PC-3 (cell line): ENCODE measurements around the gene MS4A4A. TPM values are rescaled to one million over a fixed set of nuclear protein-coding genes. Genes with fewer than 3 reads are reported as not detected.

ENCODE experiments used
- ATAC-seq: fragments of 200-7000 bp; cut with Tn5 transposase; 2 replicates; pipeline ENCODE4 v1.9.1; 2020; ENCODE audit warnings: mild to moderate bottlenecking, moderate library complexity
- BruUV-seq: library from RNA; stranded (reverse); fragments of 400-500 nt; replicated peaks from 2 replicates; lab custom pipeline; 2021; lab: Mats Ljungman, UMichigan
- CTCF ChIA-PET: fragments of 300-600 bp; sonication (Branson Sonifier 250); formaldehyde crosslinking; loops from one replicate; lab custom pipeline; 2022; ENCODE audit warnings: antibody characterized with exemption; lab: Charles Lee
- POLR2A ChIA-PET: fragments of 300-600 bp; sonication (Branson Sonifier 250); formaldehyde crosslinking; loops from one replicate; lab custom pipeline; 2022; ENCODE audit warnings: antibody characterized with exemption; ENCODE audit not compliant: unreplicated experiment; lab: Charles Lee
- DNase-seq: peaks from one replicate; pipeline ENCODE4 v3.0.0-alpha.2; 2015
- H2AFZ ChIP-seq: fragments of 300-600 bp; sonication (generic); 2 replicates; pipeline ENCODE4 v1.6.0; 2016; ENCODE audit warnings: antibody characterized with exemption, low read length
- H3F3A ChIP-seq: fragments of 300-600 bp; sonication (generic); one replicate; pipeline ENCODE4 v1.6.0; 2017; ENCODE audit warnings: antibody characterized with exemption, low read length, control low read depth, mild to moderate bottlenecking; ENCODE audit not compliant: unreplicated experiment
- H3K27ac ChIP-seq: fragments of 300-600 bp; sonication (generic); 2 replicates; pipeline ENCODE4 v1.5.1; 2016; ENCODE audit warnings: mild to moderate bottlenecking, low read length
- H3K27me3 ChIP-seq: fragments of 300-600 bp; sonication (generic); 2 replicates; pipeline ENCODE4 v1.6.1; 2016; ENCODE audit warnings: low read length, mixed read lengths
- H3K36me3 ChIP-seq: fragments of 300-600 bp; sonication (generic); 2 replicates; pipeline ENCODE4 v1.6.1; 2016; ENCODE audit warnings: low read depth, mixed run types, low read length, mixed read lengths
- H3K4me1 ChIP-seq: fragments of 300-600 bp; sonication (generic); 2 replicates; pipeline ENCODE4 v1.5.1; 2016; ENCODE audit warnings: low read length; ENCODE audit not compliant: insufficient read depth
- H3K4me2 ChIP-seq: fragments of 300-600 bp; sonication (generic); 2 replicates; pipeline ENCODE4 v1.6.0; 2016; ENCODE audit warnings: low read length
- H3K4me3 ChIP-seq: fragments of 300-600 bp; sonication (generic); 2 replicates; pipeline ENCODE4 v1.5.1; 2016; ENCODE audit warnings: mild to moderate bottlenecking, low read length, mixed read lengths
- H3K79me2 ChIP-seq: fragments of 300-600 bp; sonication (generic); 2 replicates; pipeline ENCODE4 v1.6.1; 2017; ENCODE audit warnings: low read length, mixed read lengths
- H3K9ac ChIP-seq: fragments of 300-600 bp; sonication (generic); 2 replicates; pipeline ENCODE4 v1.6.0; 2016; ENCODE audit warnings: mild to moderate bottlenecking, low read length
- H3K9me2 ChIP-seq: fragments of 300-600 bp; sonication (generic); replicated peaks from 2 replicates; pipeline ENCODE4 v1.6.1; 2016; ENCODE audit warnings: mixed run types, low read length, mixed read lengths
- H3K9me3 ChIP-seq: fragments of 300-600 bp; sonication (generic); 2 replicates; pipeline ENCODE4 v1.6.1; 2016; ENCODE audit warnings: low read length, mixed read lengths
- H4K20me1 ChIP-seq: fragments of 300-600 bp; sonication (generic); 2 replicates; pipeline ENCODE4 v1.6.1; 2016; ENCODE audit warnings: low read length, mixed read lengths
- EZH2 ChIP-seq: fragments of 300-600 bp; sonication (generic); IDR thresholded peaks from one replicate; pipeline ENCODE4 v1.6.1; 2017; ENCODE audit warnings: antibody characterized with exemption, mild to moderate bottlenecking, low read length; ENCODE audit not compliant: unreplicated experiment
- EZH2phosphoT487 ChIP-seq: fragments of 300-600 bp; sonication (generic); IDR thresholded peaks from 2 replicates; pipeline ENCODE4 v1.6.1; 2018; ENCODE audit warnings: mild to moderate bottlenecking, antibody characterized with exemption, low read length, borderline replicate concordance
- intact Hi-C: fragments of 100-400 bp; cut with micrococcal nuclease; formaldehyde crosslinking; loops from 2 replicates; pipeline ENCODE4 v1.9.0; 2023
- total RNA-seq: library from RNA; depleted of rRNA; stranded (reverse); fragments of >200 nt; gene quantifications from 2 replicates; pipeline ENCODE4 v1.2.3, GENCODE V29; 2014
- TF ChIP-seq, protein P1 (sequence below): fragments of 300-600 bp; sonication (generic); conservative IDR thresholded peaks from 2 replicates; pipeline ENCODE4 v1.5.1; 2017; ENCODE audit warnings: antibody characterized with exemption, low read depth, mild to moderate bottlenecking, low read length

The MS4A4A gene
- total RNA-seq, 1 experiment from 2014 or later, result not detected

DNA sequence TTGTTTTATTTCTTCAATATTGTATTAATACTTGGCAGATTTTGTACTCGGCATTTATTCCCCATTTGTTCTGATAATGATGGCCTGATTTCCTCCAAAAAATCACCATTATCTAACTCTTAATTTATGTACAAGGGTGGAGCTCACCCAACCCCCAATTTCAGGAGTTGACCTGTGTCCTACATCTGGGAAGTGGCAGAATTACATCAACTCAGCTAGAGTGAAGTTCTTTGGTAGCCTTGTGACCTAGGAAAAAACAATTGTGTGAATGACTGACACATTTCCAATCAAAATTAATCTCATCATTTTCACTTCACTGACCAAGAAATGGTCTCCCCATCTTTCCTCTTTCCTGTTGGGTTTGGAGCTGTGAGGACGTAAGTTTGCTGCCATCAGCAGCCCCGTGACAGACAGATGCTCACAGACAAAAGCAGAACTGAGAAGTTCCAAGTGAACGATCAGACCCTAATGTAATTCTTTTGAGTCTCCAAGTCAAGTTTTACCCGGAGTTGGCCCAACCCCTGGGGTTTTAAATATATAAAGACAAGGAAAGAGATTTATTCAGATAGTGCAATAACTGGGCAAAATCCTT lies 30.0 kb downstream of the MS4A4A start:
- no peak for TF ChIP-seq EZH2phosphoT487
- POLR2A ChIA-PET, result no interaction called here
- no peaks in the 10 kb centered on the region for H3K36me3 ChIP-seq
- no peak overlapping the region for H3K4me2 ChIP-seq
- H3K9ac ChIP-seq, result no peak overlapping the region
- H3K9me2 ChIP-seq, result no peaks in the 10 kb centered on the region
- DNase-seq (no peak), ATAC-seq (no peak)
- peaks cover 5% of the 10 kb centered on the region; the same call in 1 of the 2 replicates for H3K27me3 ChIP-seq
- intact Hi-C loops, result no loop called here
- no TSS peak for BruUV-seq
- H3K9me3 ChIP-seq, result no peaks in the 10 kb centered on the region
- H3K4me3 ChIP-seq, result no peak overlapping the region
- no peaks in the 10 kb centered on the region for H3F3A ChIP-seq
- H3K27ac ChIP-seq, result no peak overlapping the region
- H3K4me1 ChIP-seq, result no peaks in the 10 kb centered on the region
- CTCF ChIA-PET, result no interaction called here
- no peaks in the 10 kb centered on the region for H3K79me2 ChIP-seq
- H4K20me1 ChIP-seq, result no peaks in the 10 kb centered on the region
- H2AFZ ChIP-seq, result no peak overlapping the region

DNA sequence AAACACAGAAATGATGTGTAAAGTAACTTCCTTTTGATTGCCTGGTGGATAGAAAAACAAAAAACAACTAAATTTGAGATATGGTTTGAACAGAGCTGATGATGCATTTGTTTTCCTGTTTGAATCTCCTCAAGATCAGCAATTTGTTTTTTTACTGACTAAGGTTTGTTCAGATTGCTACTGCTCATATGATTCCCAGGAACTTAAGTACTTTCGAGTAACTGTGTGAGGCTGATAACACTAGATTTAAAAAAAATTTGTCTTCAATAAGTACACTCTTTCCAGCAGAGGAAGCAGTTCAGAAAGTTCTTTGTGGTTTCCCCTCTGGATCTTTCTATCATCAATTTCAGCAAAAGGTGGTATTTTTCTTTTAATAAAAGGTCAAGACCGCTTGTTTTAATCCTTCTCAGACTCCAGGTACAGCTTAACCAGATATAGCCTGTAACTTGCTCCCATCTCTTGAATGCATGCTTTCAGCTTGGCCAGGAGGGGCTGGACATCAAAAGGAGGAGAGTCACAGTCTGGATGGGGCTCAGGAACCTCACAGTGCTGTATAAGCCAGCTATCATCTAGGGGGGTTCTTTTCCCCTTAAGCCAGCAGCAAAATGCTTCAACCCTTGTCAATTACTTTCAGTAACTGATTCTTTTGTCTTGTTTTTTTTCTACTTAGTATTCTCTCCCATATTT lies 34.3 kb downstream of the MS4A4A start:
- TF ChIP-seq EZH2 (no peak), EZH2phosphoT487 (no peak)
- TF ChIP-seq, protein P1, sequence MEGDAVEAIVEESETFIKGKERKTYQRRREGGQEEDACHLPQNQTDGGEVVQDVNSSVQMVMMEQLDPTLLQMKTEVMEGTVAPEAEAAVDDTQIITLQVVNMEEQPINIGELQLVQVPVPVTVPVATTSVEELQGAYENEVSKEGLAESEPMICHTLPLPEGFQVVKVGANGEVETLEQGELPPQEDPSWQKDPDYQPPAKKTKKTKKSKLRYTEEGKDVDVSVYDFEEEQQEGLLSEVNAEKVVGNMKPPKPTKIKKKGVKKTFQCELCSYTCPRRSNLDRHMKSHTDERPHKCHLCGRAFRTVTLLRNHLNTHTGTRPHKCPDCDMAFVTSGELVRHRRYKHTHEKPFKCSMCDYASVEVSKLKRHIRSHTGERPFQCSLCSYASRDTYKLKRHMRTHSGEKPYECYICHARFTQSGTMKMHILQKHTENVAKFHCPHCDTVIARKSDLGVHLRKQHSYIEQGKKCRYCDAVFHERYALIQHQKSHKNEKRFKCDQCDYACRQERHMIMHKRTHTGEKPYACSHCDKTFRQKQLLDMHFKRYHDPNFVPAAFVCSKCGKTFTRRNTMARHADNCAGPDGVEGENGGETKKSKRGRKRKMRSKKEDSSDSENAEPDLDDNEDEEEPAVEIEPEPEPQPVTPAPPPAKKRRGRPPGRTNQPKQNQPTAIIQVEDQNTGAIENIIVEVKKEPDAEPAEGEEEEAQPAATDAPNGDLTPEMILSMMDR, result no peak
- Histone ChIP-seq H3K27me3 (peaks cover 23% of the 10 kb centered on the region; the same call in 1 of the 2 replicates), H3F3A (no peaks in the 10 kb centered on the region), H4K20me1 (no peaks in the 10 kb centered on the region), H3K4me3 (no peak overlapping the region), H3K9ac (no peak overlapping the region), H3K4me1 (no peaks in the 10 kb centered on the region), H3K9me2 (no peaks in the 10 kb centered on the region), H3K79me2 (no peaks in the 10 kb centered on the region), H3K36me3 (no peaks in the 10 kb centered on the region), H3K4me2 (no peak overlapping the region), H3K27ac (no peak overlapping the region), H3K9me3 (no peaks in the 10 kb centered on the region), H2AFZ (no peak overlapping the region)
- ChIA-PET POLR2A (no interaction called here), CTCF (no interaction called here)
- no TSS peak for BruUV-seq
- ATAC-seq, result no peak
- intact Hi-C loops, result no loop called here
- DNase-seq, result no peak

DNA sequence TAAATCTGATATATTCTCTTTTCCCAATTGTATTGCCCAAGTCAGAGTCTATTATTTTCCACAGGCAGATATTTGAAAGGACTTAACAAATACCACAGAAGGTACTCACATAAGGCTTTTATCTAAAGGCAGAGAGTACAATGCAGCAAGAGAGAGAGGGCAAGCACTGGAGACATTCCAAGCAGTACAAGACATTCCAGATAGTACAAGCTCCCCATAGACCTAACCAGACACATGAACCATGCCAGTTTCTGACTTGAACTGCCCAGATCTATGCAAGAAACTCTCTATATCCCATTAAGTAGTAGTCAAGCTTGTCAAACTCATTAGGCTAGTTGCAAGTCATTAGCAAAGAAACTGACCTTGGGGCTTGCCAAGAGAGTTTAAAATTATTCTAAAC lies 35.4 kb downstream of the MS4A4A start:
- Histone ChIP-seq H3K27me3 (peaks cover 23% of the 10 kb centered on the region; the same call in 1 of the 2 replicates), H3K9me3 (no peaks in the 10 kb centered on the region; the same call in 1 of the 2 replicates), H3K9ac (no peak overlapping the region), H4K20me1 (no peaks in the 10 kb centered on the region), H3F3A (no peaks in the 10 kb centered on the region), H3K36me3 (no peaks in the 10 kb centered on the region), H3K4me3 (no peak overlapping the region), H3K79me2 (no peaks in the 10 kb centered on the region), H2AFZ (no peak overlapping the region), H3K4me1 (no peaks in the 10 kb centered on the region), H3K9me2 (no peaks in the 10 kb centered on the region), H3K27ac (no peak overlapping the region), H3K4me2 (no peak overlapping the region)
- no peak for ATAC-seq
- intact Hi-C loops, result no loop called here
- BruUV-seq, result no TSS peak
- CTCF ChIA-PET, result no interaction called here
- DNase-seq, result no peak
- POLR2A ChIA-PET, result no interaction called here
- TF ChIP-seq, protein P1, result no peak
- TF ChIP-seq EZH2, result no peak
